GM10248 (cell line): ENCODE data around the gene PFKL.
A peak's percentile ranks its signal among the peaks of the same experiment; 100 is the strongest.

Experiments used
- CTCF ChIA-PET: fragments of 300-600 bp; sonication (Branson Sonifier 250); formaldehyde crosslinking; extraction: SDS; loops from one replicate; lab custom pipeline; 2021; ENCODE audit warnings: antibody characterized with exemption; lab: Yijun Ruan, JAX
- POLR2A ChIA-PET: fragments of 350-650 bp; sonication (Branson Sonifier 250); formaldehyde crosslinking; extraction: SDS; loops from one replicate; lab custom pipeline; 2020; ENCODE audit warnings: antibody characterized with exemption; lab: Yijun Ruan, JAX
- DNase-seq: peaks from one replicate; pipeline ENCODE4 v3.0.0; 2012; ENCODE audit errors: extremely low spot score
- CTCF ChIP-seq: IDR thresholded peaks from 2 replicates; pipeline ENCODE4 v1.5.1; 2012; ENCODE audit warnings: mild to moderate bottlenecking, low read depth; ENCODE audit errors: extremely low read depth, missing control alignments, control extremely low read depth

The PFKL gene

DNA sequence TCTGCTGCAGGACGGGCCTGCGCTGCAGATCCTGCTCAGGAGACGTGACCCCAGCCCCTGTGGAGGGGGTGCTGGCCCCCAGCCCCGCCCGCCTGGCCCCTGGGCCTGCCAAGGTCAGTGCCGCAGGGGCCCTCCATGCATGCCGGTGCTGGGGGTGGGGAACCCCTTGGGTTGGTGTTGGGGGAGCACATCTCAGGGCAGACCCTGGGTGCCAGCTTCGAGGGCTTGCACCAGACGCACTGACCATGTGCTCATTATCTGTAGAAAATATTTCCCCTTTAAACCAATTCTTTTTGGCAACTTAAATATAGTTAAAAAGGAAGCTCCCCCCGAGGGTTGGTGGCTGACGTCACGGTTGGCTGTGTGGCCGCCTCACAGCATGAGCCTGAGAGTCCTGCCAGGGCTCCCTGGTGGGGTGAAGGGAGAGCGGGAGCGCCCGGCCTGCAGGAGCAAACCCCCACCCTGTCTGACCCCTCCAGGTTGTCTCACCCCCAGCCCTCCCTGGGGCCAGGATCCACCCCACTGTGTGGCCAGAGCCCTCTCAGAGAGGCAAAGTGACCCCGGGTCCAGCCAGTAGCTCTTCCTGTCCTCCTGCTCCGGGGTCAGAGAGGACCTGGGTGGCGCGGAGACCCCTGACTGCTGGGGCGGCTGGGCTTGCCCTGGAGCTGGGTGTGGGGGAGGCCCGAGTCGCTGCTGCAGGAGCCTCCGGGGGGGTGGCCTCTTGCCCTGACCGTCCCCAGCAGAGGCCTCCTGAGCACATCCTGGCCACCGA lies 5.3 kb upstream of the PFKL start:
- DNase-seq, result no peak
- POLR2A ChIA-PET, result no interaction called here
- CTCF ChIA-PET, result interaction anchor here (1.4 kb wide), 1 partner anchor 21 kb away, joined by 4 read pairs; no protein-coding TSS in a partner anchor
- no peak for TF ChIP-seq CTCF

GRCh38 chr21:44295163-44295573 lies 4.7 kb upstream of the PFKL start:
- TF ChIP-seq CTCF, result no peak
- ChIA-PET CTCF (interaction anchor here (1.0 to 3.4 kb wide), 3 partner anchors 8 to 24 kb away, joined by 3 to 18 read pairs (median 4); no protein-coding TSS in a partner anchor), POLR2A (no interaction called here)
- DNase-seq, result no peak

- POLR2A ChIA-PET, result no interaction called here
- peak; percentile 59 for DNase-seq
- no peak for TF ChIP-seq CTCF
- CTCF ChIA-PET, result interaction anchor here (0.8 to 3.4 kb wide), 4 partner anchors 9 to 24 kb away, joined by 3 to 18 read pairs (median 7); no protein-coding TSS in a partner anchor
These were observed 4.2 kb upstream of the PFKL start for GRCh38 chr21:44295646-44296045.

DNA sequence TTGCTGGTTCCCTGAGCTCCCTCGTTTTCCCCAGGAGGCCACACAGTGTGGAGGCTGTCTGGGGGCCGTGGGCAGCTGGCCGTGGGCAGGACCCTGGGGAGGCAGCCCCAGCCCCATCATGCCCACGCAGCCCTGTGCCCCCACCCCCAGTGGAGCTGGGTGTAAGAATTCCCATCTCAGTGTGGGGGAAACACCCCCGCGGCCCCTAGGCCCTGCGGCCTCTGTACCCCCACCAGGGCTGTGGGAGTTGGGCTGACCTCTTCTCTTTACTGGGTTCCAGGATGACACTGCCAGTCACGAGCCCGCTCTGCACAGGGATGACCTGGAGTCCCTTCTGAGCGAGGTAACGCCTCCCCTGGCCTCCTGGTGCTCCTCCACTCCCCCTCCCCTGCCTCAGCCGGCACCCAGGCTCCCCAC lies 3.7 kb upstream of the PFKL start:
- no peak for TF ChIP-seq CTCF
- CTCF ChIA-PET, result interaction anchor here (0.8 to 3.4 kb wide), 5 partner anchors 8 to 204 kb away, joined by 3 to 18 read pairs (median 8); no protein-coding TSS in a partner anchor
- POLR2A ChIA-PET, result no interaction called here
- DNase-seq, result no peak

DNA sequence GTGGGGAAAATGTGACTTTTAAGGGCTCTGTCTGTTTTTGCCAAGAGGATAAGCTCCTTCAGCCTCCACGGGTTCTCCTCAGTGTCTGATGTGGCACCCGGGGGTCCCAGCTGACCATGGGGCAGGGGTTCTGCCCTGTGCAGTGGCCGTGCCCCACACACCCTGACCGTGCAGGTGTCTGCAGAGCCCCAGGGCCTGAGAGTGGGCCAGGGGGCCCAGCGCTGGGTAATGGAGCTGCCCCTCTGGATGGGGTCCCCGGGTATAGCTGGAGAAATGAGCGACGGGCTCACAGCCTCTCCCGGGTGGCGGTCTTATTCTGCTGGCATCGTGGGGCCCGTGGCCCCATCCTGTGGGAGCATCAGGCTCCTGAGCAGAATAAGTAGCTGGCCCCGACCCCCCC lies 2.9 kb upstream of the PFKL start:
- TF ChIP-seq CTCF, result no peak
- no peak for DNase-seq
- CTCF ChIA-PET, result interaction anchor here (1.0 to 3.4 kb wide), 14 partner anchors 10 to 473 kb away, joined by 3 to 19 read pairs (median 5); partner anchors contain the start of gene TRPM2
- POLR2A ChIA-PET, result no interaction called here

DNA sequence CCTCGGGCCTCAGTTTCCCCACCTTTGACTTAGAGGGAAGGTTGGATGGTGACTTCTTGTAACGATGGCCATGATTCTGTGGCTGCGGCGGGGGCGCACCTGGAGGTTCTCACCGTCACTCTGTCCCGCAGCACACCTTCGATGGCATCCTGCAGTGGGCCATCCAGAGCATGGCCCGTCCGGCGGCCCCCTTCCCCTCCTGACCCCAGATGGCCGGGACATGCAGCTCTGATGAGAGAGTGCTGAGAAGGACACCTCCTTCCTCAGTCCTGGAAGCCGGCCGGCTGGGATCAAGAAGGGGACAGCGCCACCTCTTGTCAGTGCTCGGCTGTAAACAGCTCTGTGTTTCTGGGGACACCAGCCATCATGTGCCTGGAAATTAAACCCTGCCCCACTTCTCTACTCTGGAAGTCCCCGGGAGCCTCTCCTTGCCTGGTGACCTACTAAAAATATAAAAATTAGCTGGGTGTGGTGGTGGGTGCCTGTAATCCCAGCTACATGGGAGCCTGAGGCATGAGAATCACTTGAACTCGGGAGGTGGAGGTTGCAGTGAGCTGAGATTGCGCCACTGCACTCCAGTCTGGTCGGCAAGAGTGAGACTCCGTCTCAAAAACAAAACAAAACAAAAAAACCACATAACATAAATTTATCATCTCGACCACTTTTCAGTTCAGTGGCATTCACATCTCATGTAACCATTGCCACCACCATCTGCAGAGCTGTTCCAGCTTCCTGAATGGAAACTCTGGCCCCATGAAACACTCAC lies 2.1 kb upstream of the PFKL start:
- TF ChIP-seq CTCF, result peak; percentile 84
- ChIA-PET POLR2A (no interaction called here), CTCF (interaction anchor here (1.0 to 3.4 kb wide), 19 partner anchors 10 to 496 kb away, joined by 3 to 19 read pairs (median 5); partner anchors contain the start of genes CFAP410 and TRPM2)
- DNase-seq, result peak; percentile 90
